Common myeloid progenitor, CD34-positive (primary cell): ENCODE results near the gene MRPS18A.

ENCODE experiments used
- CTCF ChIA-PET: fragments of 350-600 bp; sonication (Branson Sonifier 250); formaldehyde crosslinking; loops from one replicate; lab custom pipeline; 2021; ENCODE audit warnings: antibody characterized with exemption; lab: Charles Lee
- POLR2A ChIA-PET: fragments of 350-600 bp; sonication (Branson Sonifier 250); formaldehyde crosslinking; loops from one replicate; lab custom pipeline; 2021; ENCODE audit warnings: antibody characterized with exemption; lab: Charles Lee
- DNase-seq, 3 donors: peaks; one replicate each; pipeline versions ENCODE4 v3.0.0 to v3.0.0-alpha.2; 2013
- H3K27ac ChIP-seq, 2 experiments: 1 replicate in 1 of 2; 2 replicates in 1 of 2; pipeline ENCODE4 v1.7.0; 2013; ENCODE audit warnings: inconsistent platforms in 2 of 2, low read length in 2 of 2, mild to moderate bottlenecking in 2 of 2, low read depth in 1 of 2, moderate library complexity in 1 of 2; ENCODE audit not compliant: severe bottlenecking in 2 of 2, insufficient read depth in 1 of 2, poor library complexity in 1 of 2
- H3K27me3 ChIP-seq, 5 experiments: replicated peaks in 2 of 5; 1 replicate in 3 of 5; 2 replicates in 2 of 5; pipeline versions ENCODE4 v1.6.1 to v1.7.0; 2013; ENCODE audit warnings: low read length in 4 of 5, mild to moderate bottlenecking in 2 of 5, moderate library complexity in 2 of 5, inconsistent platforms in 1 of 5; ENCODE audit not compliant: insufficient read depth in 5 of 5, control insufficient read depth in 4 of 5
- H3K36me3 ChIP-seq, 4 experiments: 1 replicate in 2 of 4; 2 replicates in 2 of 4; pipeline versions ENCODE4 v1.6.1 to v1.7.0; 2013; ENCODE audit warnings: low read length in 3 of 4, control low read depth in 1 of 4, mild to moderate bottlenecking in 1 of 4; ENCODE audit not compliant: control insufficient read depth in 4 of 4, insufficient read depth in 4 of 4
- H3K4me1 ChIP-seq, 4 experiments: 1 replicate in 3 of 4; 2 replicates in 1 of 4; pipeline versions ENCODE4 v1.6.1 to v1.7.1; 2013; ENCODE audit warnings: low read length in 3 of 4, mild to moderate bottlenecking in 3 of 4, control low read depth in 1 of 4, inconsistent platforms in 1 of 4, moderate library complexity in 1 of 4; ENCODE audit not compliant: control insufficient read depth in 4 of 4, insufficient read depth in 4 of 4; ENCODE audit errors: control extremely low read depth in 1 of 4
- H3K4me3 ChIP-seq, 7 experiments: 1 replicate in 4 of 7; 2 replicates in 3 of 7; pipeline versions ENCODE4 v1.5.1 to v1.7.0; 2013; ENCODE audit warnings: mild to moderate bottlenecking in 7 of 7, low read length in 6 of 7, moderate library complexity in 6 of 7, inconsistent platforms in 2 of 7, low read depth in 2 of 7, control low read depth in 1 of 7; ENCODE audit not compliant: insufficient read depth in 4 of 7, control insufficient read depth in 1 of 7; ENCODE audit errors: extremely low read depth in 1 of 7
- H3K9me3 ChIP-seq, 5 experiments: 1 replicate in 4 of 5; 2 replicates in 1 of 5; pipeline versions ENCODE4 v1.6.1 to v1.7.1; 2013; ENCODE audit warnings: low read length in 4 of 5, mild to moderate bottlenecking in 2 of 5, inconsistent platforms in 1 of 5, low read depth in 1 of 5, moderate library complexity in 1 of 5; ENCODE audit not compliant: control insufficient read depth in 4 of 5, insufficient read depth in 2 of 5; ENCODE audit errors: control extremely low read depth in 1 of 5
- WGBS: methylation state at CpG from one replicate; pipeline ENCODE4 v1.1.5; 2013; ENCODE audit not compliant: insufficient coverage; 5-methylcytosine and 5-hydroxymethylcytosine counted together

Gene MRPS18A

DNA sequence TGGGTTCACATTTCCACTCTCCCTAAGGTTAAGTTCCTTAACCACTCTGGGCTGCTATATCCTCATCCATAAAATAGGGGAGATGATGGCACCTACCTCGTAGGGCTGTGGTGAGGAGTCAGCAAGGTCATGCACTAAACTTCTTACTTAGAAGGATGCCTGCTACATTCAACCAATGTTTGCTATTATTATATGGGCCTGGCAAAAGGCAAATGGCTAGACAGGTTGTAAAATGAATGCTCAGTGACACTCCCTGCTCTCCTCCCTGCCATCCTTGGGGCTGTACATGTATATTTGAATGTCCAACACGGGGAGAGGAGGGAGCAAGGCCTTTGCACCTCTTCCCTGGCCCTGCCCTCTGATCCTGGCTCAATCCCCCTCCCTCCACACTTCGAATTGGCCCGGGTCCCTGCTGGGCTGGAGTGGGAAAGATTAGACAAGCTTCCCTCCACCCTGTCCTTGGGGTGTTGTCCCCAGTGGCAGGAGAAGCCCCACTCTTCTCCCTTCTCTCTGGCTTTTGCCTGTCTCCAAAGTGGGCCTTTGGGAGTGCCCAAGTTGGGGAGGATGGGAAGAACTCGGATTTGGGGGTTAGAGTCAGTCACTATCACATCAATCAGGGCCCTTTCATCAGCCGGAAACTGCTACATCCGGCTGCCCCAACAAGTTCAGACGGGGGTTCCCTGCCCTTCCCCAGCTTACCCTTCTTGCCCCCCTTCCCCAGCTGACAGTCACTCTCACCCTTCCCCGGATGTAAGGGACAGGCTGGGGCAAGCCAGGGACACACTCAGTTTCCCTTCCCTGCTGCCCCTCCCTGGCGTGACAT lies 46.1 kb upstream of the MRPS18A start:
- POLR2A ChIA-PET = interaction anchor here (1.2 kb wide), 1 partner anchor 9 kb away, joined by 4 read pairs; no protein-coding TSS in a partner anchor
- H3K4me1 ChIP-seq = peaks cover 2 to 29% (median 22%) of the 10 kb centered on the region in 4 experiments

DNA sequence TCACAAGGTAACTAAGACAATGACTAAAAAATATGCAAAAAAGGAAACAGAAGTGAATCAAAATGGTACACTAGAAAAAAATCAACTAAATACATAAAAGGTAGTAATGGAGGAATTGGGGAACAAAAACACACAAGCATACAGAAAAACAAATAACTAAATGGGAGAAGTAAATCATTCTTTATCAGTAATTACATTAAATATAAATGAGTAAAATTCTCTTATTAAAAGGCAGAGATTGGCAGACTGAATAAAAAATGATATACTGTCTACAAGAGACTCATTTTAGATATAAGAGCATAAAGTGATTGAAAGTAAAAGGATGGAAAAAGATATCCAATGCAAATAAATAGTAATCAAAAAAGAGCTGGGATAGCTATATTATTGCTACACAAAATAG lies 43.0 kb upstream of the MRPS18A start:
- no peak overlapping the region for H3K4me3 ChIP-seq
- ChIA-PET CTCF (interaction anchor here (0.6 to 1.2 kb wide), 2 partner anchors 9 to 26 kb away, joined by 3 to 5 read pairs; no protein-coding TSS in a partner anchor), POLR2A (no interaction called here)
- no peaks in the 10 kb centered on the region for H3K36me3 ChIP-seq
- peaks cover 2 to 28% (median 25%) of the 10 kb centered on the region in 4 experiments for H3K4me1 ChIP-seq
- H3K27me3 ChIP-seq = no peaks in the 10 kb centered on the region
- H3K9me3 ChIP-seq = peaks cover 0 to 5% (median 0%) of the 10 kb centered on the region in 5 experiments
- no peak for DNase-seq
- H3K27ac ChIP-seq = no peak overlapping the region

More for the DNA sequence above, 46.1 kb upstream of the MRPS18A start:
- CTCF ChIA-PET = interaction anchor here (0.5 to 2.6 kb wide), 9 partner anchors 9 to 41 kb away, joined by 3 to 12 read pairs (median 5); partner anchors contain the start of gene VEGFA
- peaks cover 0 to 5% (median 0%) of the 10 kb centered on the region in 5 experiments for H3K9me3 ChIP-seq
- WGBS = 38% methylated on average over 4 of the region's 10 CpGs
- no peaks in the 10 kb centered on the region for H3K27me3 ChIP-seq
- H3K36me3 ChIP-seq = no peaks in the 10 kb centered on the region
- peak overlapping the region in 1 of 7 experiments; percentile 23 for H3K4me3 ChIP-seq
- no peak overlapping the region for H3K27ac ChIP-seq
- DNase-seq = peak in 2 of 3 donors; percentile 69 to 85

DNA sequence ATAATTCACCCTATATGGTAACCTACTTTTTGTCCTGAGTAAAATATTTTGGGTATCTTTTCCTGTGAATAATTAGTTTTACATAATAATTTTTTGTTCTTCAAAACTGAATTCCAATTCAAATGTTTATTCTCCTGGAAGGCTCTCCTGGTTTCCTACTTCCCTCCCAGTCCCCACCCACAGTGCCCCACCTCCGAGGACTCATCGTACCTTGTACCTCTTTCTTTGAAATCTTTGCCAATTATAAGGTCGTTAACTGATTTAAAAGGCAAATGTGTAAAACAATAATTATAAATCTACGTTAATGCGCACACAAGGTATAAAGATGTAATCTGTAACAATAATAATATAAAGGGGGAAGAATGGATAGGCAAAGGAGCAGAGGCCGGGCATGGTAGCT lies 41.9 kb upstream of the MRPS18A start:
- Histone ChIP-seq H3K27me3 (no peaks in the 10 kb centered on the region), H3K4me3 (no peak overlapping the region), H3K9me3 (peaks cover 0 to 5% (median 0%) of the 10 kb centered on the region in 5 experiments), H3K36me3 (no peaks in the 10 kb centered on the region), H3K27ac (no peak overlapping the region), H3K4me1 (peaks cover 1 to 30% (median 28%) of the 10 kb centered on the region in 4 experiments)
- ChIA-PET CTCF (no interaction called here), POLR2A (no interaction called here)
- whole genome bisulfite sequencing = no CpG with 5 or more reads among the region's 6 CpGs
- DNase-seq = no peak

DNA sequence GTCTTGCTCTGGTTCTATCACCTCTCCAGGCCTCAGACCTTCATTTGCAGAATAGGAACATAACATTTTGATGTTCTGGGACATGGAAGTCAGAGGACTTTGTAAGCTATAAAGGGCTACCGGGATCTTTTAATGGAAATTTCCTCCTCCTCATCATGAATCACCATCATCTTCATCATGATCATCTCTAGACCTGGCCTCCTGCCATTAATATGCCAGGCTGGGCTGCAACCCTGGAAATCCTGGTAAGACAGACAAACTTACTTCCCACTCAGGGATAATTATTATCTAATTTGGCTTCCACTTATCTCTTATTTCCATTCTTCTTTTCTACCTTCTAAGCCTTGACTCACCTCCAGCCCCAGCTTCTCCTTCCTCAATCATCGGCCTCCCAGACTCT lies 41.0 kb upstream of the MRPS18A start:
- WGBS = 100% methylated on average over 1 of the region's 2 CpGs
- H3K4me1 ChIP-seq = peaks cover 4 to 30% (median 27%) of the 10 kb centered on the region in 4 experiments
- DNase-seq = no peak
- CTCF ChIA-PET = interaction anchor here (1.0 to 1.4 kb wide), 2 partner anchors 16 to 351 kb away, joined by 3 to 4 read pairs; no protein-coding TSS in a partner anchor
- no peak overlapping the region for H3K27ac ChIP-seq
- no peaks in the 10 kb centered on the region for H3K36me3 ChIP-seq
- no peak overlapping the region for H3K4me3 ChIP-seq
- POLR2A ChIA-PET = interaction anchor here (0.6 kb wide), 1 partner anchor 265 kb away, joined by 3 read pairs; no protein-coding TSS in a partner anchor
- H3K27me3 ChIP-seq = no peaks in the 10 kb centered on the region
- H3K9me3 ChIP-seq = peaks cover 0 to 5% (median 0%) of the 10 kb centered on the region in 5 experiments

GRCh38 chr6:43727634-43728033 lies 40.0 kb upstream of the MRPS18A start:
- H3K27me3 ChIP-seq = peaks cover 0 to 3% (median 0%) of the 10 kb centered on the region in 5 experiments
- no peak for DNase-seq
- WGBS = 89% methylated on average over 3 of the region's 3 CpGs
- H3K4me1 ChIP-seq = peaks cover 4 to 29% (median 27%) of the 10 kb centered on the region in 4 experiments
- no peaks in the 10 kb centered on the region for H3K36me3 ChIP-seq
- H3K4me3 ChIP-seq = no peak overlapping the region
- H3K27ac ChIP-seq = no peak overlapping the region
- POLR2A ChIA-PET = no interaction called here
- H3K9me3 ChIP-seq = peaks cover 0 to 5% (median 0%) of the 10 kb centered on the region in 5 experiments
- CTCF ChIA-PET = interaction anchor here (1.0 to 1.4 kb wide), 2 partner anchors 17 to 351 kb away, joined by 3 to 4 read pairs; no protein-coding TSS in a partner anchor

DNA sequence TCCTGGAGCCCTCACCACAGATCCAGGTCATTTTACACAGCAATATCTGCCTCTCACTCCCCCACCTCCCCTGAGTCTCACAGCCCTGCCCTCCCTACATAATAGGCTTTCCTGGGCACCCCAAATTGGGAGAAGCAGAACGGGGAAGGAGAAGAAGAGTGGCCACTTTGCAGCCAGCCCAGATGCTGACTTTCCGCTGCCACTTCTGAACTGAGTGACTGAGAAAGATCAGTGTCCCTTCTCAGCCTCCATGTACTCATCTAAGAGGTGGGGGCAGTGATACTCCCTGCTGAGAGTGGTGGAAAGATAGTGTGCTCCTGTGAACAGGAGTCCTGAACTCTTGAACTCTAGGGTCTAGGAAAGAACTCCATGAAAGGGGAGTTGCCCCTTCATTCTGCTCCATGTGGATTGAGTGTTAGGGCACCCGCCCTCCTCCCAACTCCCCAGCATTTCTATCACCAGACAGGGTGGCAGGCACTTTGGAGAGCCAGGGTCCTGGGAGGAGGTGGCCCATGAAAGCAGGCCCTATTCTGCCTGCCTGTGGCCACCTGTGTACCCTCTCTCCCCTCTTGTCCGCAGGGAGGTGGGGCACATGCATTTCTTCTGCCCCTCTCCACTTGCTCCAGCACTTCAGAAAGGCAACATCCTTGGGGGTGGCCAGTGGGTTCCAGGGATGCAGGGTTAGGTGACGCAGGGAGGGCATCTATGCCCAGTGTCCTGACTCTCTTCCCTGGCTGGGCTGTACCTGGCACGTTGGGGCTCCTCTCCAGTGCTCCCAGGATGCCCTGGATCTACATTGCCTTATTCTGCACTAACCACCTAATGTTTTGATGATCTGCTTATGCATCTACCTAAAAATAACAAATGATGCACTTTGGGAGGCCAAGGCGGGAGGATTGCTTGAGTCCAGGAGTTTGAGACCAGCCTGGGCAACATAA lies 38.3 kb upstream of the MRPS18A start:
- CTCF ChIA-PET = interaction anchor here (0.9 to 3.8 kb wide), 18 partner anchors 9 to 355 kb away, joined by 3 to 24 read pairs (median 9); partner anchors contain the start of gene VEGFA
- Histone ChIP-seq H3K27ac (peak overlapping the region in 1 of 2 experiments; percentile 19), H3K4me3 (peak overlapping the region in 4 of 7 experiments; percentile 24 to 57 (median 42)), H3K36me3 (no peaks in the 10 kb centered on the region), H3K9me3 (peaks cover 0 to 2% (median 0%) of the 10 kb centered on the region in 5 experiments), H3K27me3 (peaks cover 0 to 6% (median 0%) of the 10 kb centered on the region in 5 experiments), H3K4me1 (peaks cover 4 to 29% (median 27%) of the 10 kb centered on the region in 4 experiments)
- WGBS = 66% methylated on average over 5 of the region's 7 CpGs
- DNase-seq = no peak
- POLR2A ChIA-PET = interaction anchor here (0.5 to 1.5 kb wide), 5 partner anchors 8 to 92 kb away, joined by 3 to 7 read pairs (median 4); partner anchors contain the start of gene VEGFA
